Urothelium cell line (cell line): ENCODE data around the gene ALDOC.
"Not testable (repeated sequence)": the region's sequence is repeated elsewhere in the genome, so short reads cannot be mapped to it uniquely, and the experiment has no call there.

Experiments used
- DNase-seq: peaks from one replicate; pipeline ENCODE4 v3.0.0; 2011; ENCODE audit warnings: low spot score, mixed read lengths
- FAIRE-seq: peaks from 2 replicates; lab custom pipeline; 2011; peaks lifted over from hg19 to GRCh38; lab: Jason Lieb, UNC

Gene ALDOC

DNA sequence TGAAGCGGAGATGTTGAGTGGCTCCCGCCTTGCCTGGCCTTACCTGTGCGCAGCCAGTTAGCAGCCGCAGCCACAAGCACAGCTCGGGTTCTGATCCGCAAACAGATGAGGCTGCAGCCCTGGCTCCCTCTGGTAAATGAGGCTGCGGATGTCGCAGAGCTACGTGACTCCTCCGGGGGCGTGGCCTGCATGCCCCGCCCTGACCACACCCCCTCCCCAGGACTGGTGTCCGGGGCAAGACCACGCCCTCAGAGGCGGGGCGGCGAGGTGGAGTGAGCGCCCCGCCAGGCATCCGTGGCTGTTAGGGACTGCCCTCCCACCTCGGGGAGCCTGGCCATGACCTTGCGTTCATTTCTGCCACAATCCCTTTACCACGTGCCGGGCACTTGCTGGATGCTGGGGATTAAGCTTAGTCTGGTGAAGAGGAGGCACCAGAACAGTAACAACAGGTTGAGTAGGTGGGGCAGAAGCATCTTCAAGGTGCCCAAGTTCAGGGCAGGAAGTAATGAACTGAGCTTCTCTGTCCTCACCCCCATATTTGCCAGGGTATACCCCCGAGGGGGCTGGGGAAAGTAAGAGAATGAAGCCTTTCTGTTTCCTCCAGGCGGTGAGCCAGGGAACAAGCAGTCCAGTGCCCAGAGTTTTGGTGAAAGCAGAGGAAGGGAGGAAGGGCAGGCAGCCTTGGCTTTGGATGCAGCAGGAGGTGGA is at the start of gene ALDOC:
Gene ALDOC, minus strand, starts transcription at position 138 of the 708 bp plus-strand sequence. CDS start 1,363 bp downstream, outside the sequence.
- peak; percentile 94 for FAIRE-seq

DNA sequence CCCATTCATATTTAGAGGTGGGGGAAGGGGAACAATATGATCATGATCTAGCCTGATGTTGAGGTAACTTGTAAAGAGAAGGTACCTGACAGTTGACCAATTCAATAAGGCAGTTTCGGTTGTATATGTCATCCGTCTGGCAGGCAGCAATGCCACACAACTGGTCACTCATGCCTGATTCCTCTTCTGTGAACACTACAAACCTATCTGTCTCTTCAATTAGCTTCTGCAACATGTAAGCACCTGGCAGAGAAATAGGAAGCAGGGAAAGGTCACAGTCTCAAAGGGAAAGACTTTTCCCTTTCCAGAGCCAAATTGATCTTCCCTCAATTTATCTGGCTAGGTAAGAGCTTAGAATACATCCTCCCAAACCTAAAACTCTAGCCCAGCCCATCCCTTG is 47.5 kb upstream of the ALDOC start:
- FAIRE-seq (no peak), DNase-seq (no peak)

More for the DNA sequence above, at the start of gene ALDOC:
- peak; percentile 96 for DNase-seq

DNA sequence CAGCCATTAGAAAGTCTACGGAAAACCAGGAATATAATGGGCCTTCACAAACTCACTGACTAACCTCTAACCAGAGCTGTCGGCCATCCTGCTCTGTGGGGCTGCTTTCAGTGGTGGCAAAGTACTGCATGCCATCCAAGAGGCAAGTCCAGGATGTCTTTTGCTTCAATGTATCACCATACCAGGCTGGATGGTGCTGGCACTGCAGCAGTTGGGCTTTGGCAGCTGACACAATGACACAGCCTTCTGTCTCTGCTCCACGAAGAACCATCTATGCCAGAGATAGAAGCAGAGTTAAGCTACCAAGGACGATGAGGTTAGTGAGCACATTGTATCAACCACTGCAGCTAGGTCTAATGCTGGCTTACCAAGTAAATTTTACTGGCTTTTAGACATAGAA is 47.0 kb upstream of the ALDOC start:
- FAIRE-seq (no peak), DNase-seq (no peak)

DNA sequence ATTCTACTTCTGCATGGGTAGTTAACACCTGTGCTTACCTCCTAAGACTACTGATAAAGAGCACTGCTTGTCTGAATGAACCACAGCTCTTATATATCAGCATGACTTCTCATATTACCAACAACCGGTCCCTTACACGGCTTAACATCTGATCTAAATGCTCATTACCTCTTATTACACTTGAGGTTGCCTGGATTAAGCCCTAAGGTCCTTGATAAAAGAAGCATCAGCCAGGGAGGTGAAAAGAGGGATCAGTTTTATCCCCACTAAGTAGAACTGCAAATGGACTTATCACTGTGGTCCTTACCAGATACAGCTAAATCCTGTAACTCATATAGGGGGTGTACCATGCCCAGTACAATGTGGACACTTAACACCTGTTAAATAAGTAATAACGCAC is 45.5 kb upstream of the ALDOC start:
- FAIRE-seq (no peak), DNase-seq (no peak)

GRCh38 chr17:28620010-28620409 is 43.3 kb upstream of the ALDOC start:
- no peak for FAIRE-seq

DNA sequence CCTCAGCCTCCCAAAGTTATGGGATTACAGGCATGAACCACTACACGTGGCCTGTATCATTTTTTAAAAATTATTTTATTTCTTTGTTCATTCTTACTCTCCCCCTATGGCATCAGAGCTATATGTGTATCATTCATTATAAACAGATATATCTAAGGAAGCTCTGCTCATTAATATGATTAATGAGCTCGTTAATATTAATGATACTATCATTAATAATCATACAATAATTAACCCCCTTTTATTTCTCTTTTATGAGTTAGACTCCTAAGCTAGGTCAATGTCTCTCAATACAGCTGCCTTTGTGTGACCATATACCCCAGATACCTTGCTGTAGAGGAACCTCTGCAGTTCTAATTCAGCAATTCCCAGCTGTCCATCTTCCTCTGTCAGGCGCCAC is 41.8 kb upstream of the ALDOC start:
- FAIRE-seq (no peak), DNase-seq (no peak)

More at GRCh38 chr17:28620010-28620409, 43.3 kb upstream of the ALDOC start:
- DNase-seq = no peak

DNA sequence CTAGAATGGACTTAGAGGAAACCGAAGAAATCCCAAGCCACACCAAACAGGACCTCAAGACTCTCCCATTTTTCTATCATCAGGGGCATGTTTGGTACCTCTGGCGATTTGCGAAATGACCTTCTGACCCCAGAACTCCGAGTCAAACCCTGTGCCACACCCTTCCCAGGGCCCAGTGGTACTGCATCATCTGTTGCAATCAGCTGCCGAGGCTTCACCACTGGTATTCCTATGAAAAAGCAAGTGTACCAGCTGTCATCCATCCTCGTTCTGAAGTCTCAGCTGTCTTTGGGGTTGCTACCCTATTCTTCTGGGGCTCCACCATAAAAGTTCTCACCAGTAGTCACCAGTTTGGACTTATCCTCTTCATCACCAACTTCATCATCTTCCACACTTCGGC is 39.6 kb upstream of the ALDOC start:
- DNase-seq (no peak), FAIRE-seq (no peak)

- FAIRE-seq = no peak
Observed at GRCh38 chr17:28615260-28615940, 38.7 kb upstream of the ALDOC start.

DNA sequence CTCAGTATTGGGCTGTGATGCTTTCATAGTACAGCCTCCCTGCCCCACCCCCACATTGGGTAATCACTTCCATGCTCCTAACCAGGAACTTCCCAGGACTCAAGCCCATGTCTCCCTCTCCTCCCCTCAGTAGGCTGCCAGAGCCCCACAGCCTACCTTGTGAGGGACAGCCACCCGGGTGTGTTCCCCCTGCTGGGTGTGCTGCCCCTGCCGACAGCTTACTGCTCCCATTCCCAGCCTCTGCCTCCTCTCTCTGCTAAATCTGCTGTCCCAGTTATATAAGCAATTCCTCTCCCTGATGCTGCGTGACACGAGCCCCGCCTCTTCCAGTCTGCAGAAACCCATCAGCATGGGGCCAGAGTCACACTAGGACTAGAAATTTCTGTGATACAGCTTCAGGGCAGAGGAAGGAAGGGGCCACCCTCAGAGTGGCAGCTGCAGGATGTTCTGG is 37.3 kb upstream of the ALDOC start, which contains the start of gene RSKR:
Gene RSKR, minus strand, starts transcription at position 255 of the 451 bp plus-strand sequence. Its CDS starts 24 bp downstream, at position 231.
- no peak for FAIRE-seq
- DNase-seq = no peak

More at GRCh38 chr17:28615260-28615940, 38.7 kb upstream of the ALDOC start:
- DNase-seq = no peak

DNA sequence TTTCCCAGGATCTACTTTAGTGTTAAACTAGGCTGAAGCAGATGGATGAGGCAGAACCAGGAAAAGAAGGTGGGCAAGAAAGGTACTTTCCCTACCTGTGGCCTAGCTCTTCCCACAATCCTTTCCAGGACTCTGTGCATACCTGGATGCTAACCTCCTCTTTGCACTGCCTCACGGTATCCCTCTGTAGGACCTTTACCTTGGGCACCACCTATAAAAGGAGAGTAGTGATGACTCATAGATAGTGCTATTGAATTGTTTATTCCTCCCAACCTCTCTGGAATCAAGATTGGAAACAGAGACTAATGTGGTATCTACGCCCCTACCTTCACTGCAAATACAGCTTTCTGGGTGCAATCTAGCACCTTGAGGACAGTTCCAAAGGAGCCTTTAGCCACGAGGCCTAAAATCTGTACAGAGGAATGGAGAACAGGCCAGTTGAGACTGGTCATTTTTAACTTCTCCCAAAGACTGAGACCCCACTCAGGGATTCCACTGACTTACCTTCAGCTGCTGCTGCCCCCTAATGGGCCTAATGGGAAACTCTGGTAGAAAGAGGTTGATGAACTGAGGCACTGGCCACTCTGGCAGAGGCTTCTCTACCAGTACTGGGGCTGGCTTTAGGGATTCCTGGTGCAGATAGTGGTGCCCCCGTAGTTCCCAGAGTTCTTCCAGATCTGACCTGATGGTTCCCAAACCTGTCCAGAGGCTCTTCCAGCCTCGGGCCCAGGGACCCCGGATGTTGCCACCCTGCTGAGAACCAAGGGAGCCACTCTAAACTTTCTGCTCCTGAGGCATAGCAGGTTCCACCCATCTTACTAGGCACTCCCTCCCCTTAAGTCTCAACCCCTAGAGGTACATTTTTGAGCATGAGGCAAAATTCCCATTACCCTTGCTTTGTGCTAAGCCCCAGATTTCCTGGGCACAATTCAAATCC is 36.5 kb upstream of the ALDOC start:
- DNase-seq (peak; percentile 47), FAIRE-seq (no peak)

GRCh38 chr17:28612531-28612930 is 35.8 kb upstream of the ALDOC start:
- FAIRE-seq = no peak

GRCh38 chr17:28610376-28610775 is 33.7 kb upstream of the ALDOC start:
- FAIRE-seq (no peak), DNase-seq (no peak)

More at GRCh38 chr17:28612531-28612930, 35.8 kb upstream of the ALDOC start:
- DNase-seq = no peak

DNA sequence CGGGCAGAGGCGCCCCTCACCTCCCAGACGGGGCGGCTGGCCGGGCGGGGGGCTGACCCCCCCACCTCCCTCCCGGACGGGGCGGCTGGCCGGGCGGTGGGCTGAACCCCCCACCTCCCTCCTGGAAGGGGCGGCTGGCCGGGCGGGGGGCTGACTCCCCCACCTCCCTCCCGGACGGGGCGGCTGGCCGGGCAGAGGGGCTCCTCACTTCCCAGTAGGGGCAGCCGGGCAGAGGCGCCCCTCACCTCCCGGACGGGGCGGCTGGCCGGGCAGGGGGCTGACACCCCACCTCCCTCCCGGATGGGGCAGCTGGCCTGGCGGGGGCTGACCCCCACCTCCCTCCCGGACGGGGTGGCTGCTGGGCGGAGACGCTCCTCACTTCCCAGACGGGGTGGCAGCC is 27.3 kb upstream of the ALDOC start:
- not testable (repeated sequence) for DNase-seq, FAIRE-seq

DNA sequence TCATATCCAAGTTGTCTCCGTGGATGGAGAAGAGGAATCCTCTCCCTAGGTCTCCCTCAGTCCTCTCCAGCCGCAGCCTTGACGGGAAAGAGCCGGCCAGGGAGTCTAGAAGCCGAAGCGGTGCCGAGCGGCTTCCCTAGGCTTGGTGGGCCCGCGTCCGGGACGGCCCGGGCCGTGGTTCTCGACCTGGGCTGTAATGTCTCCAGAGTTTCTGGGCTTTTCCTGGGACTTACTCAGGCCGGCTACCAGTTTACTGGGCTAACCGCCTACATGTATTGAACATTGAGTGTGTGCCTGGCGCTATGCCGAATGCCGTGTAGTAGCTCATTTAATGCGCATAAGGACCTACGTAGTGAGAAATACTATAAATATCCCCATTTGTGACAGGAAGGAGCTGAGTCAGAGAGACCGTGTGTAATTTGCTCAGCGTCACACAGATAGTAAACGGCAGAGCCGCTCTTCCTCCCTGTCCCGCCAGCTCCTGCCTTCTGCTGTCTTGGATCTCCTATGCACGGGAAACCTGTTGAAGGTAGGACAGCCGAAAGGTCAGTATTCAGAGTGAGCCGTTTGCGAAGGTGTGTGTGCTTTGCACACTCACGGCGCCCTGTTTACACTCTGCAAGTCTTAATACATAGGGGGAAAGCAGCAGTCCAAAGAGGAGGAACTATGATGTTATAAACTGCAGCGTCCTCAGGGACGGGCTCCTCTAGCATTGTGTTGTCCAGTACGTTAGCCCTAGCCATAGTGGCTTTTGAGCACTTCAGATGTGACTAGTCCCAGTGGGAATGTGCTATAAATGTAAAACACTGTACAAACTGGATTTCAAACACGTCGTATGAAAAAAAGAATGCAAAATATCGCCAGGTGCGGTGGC is 22.9 kb upstream of the ALDOC start:
- no peak for FAIRE-seq
- DNase-seq = peak; percentile 67

GRCh38 chr17:28598799-28599310 is 22.2 kb upstream of the ALDOC start, which contains the start of gene SPAG5:
SPAG5 (minus strand) TSS chr17:28599025; CDS start chr17:28598946, 79 bp downstream.
- DNase-seq = peak; percentile 99
- peak; percentile 72 for FAIRE-seq

DNA sequence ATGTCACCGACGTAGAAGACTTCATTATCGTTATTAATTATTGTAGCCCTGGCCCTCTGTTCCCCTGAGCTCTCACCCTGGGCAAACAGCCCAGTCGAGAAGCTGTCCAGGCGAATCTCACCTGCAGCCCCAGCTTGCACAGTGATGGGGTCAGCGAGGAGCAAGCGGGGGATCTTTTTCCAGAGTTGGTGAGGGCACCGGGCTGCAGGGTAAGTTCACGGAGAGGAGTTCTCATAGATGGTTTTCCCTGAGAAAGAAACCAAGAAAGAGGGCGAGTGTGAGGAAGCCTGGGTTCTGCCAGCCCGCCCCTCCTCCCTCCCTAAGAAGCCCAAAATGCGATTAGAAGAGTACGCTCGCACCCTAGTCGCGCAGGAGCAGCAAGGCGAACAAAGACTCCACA is 21.7 kb upstream of the ALDOC start:
- FAIRE-seq (no peak), DNase-seq (no peak)

DNA sequence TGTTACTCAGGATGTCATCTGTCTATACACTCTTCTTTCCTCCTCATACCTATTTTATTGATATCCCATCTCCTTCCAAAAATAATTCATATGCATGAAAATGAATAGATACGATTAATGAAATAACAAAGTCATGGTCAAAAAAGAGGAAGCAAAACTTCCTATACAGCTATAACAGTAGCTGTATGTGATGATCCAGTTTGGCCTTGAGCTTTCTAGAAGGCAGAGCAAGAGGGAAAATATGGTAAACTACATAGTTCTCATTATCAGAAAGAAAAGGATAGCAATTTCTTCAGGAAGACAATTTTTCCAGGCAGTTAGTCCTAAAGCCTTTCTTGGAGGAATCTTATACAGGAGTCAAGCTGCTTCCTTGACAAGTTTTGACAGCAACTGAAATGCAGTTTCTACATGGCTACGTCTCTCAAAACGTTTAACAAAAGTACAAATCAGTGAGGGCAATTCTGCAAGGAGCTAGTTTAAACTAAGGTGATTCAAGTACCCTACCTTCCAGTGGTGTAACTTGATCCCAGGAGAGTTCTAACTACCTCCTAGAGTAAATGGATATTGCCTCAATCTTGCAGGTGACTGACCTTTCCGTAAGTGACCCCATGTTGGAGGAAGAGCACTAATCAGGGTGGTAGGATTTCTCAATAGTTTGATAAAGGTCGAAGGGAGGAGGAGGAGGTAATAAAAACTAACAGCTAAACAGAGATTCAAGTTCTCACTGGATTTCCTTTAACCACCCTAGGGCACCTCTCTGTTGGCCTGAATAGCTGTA is 21.1 kb upstream of the ALDOC start:
- DNase-seq (no peak), FAIRE-seq (no peak)

- no peak for FAIRE-seq
- DNase-seq = no peak
Observed at GRCh38 chr17:28592260-28592659, 15.6 kb upstream of the ALDOC start.

GRCh38 chr17:28585851-28586250 is 9.2 kb upstream of the ALDOC start:
- FAIRE-seq = no peak
- no peak for DNase-seq
